CD4-positive, alpha-beta T cell treated with Interleukin-4 for 1 hour (primary cell): Measurements from ENCODE around the gene PLCH1.

Source experiments
- DNase-seq, 2 donors: peaks; one replicate each; pipeline ENCODE4 v3.0.0-alpha.2; 2020 to 2022

Gene PLCH1

DNA sequence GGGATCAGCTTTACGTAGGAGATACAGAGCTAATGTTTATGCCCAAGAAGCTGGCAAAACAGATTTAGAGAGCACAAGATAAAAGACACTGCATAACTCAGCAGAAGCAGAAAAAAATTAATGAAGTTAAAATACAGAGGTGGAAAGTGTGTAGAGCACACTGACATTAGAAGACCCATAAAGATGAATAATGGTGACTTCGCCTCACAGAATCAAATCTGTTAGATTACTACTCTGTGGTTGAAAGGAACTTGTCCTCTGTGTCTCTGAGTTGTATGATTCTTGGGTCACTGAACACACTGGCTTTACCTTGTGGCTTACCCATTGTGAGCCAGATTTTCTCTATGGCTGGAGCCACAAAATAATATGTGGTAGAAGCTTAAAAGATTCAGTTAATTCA is 224.4 kb downstream of the PLCH1 start:
- no peak for DNase-seq

DNA sequence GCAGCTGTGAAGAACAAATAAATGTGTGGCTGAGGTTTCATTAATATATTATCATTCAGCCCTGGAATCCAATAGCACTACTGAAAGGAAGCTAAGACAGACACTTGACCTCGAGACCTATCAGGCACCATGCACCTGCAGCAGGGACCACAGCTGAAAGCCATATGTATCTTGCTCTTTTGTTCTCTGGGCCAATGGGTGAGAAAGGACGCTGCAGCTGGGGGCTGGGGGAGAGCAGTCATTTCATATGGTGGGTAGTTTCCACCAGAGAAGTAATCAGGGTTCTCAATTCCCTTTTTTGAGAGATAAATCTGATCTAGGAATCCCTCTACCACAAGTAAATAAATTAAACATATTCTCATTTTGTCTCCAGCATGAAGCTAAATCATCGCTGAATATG is 225.8 kb downstream of the PLCH1 start:
- DNase-seq: no peak

DNA sequence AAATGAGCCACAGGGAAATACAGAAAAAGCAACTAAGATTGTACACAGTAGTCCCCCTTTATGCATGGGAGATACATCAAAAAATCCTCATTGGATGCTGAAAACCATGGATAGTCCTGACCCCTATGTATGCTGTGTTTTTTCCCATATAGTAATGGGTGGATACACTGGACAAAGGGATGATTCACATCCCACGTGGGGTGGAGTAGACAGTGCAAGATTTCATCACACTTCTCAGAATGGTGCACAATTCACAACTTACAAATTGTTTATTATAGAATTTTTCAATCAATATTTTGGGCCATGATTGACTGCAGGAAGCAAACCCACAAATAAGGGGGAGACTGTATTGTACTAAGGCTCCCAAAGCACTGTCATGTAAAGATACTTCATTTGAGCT is 227.0 kb downstream of the PLCH1 start:
- DNase-seq: no peak

DNA sequence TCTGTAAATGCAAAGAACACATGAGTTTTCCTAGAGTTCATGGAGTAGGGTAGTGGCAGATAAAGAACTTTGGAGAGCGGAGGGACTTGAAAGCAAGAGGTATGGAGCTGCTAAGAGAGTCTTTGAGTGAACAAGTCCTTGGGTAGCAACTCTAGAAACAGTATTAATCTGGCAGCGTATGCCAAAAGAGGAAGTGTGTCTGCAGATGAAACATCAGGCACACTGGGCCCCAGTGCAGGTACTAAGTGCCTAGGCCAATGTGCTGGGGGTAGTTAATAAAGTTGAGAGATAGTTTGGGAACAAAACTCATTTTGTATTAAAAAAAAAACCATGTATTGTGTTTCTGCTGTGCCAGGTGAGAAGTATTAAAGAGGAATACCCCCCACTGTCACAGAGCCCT is 228.4 kb downstream of the PLCH1 start:
- DNase-seq: no peak

DNA sequence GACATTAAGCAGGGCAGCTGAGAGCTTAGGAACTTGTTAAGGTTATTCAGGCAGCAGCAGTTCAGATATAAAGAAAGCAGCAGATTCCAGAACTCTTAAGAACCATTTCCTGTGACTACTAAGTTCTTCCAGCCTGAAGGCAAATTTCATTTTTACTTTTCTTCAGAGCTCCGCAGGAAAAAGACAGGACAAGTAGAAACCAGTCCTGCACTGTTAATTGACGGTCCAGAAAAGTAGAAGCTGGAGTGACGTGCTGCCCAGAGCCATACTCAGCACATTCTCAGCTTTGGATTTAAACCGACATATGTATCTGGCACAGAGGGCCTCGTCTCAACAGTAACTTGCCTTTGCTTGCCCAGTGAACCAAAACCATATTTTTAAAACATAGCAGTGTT is 232.0 kb downstream of the PLCH1 start:
- no peak for DNase-seq

DNA sequence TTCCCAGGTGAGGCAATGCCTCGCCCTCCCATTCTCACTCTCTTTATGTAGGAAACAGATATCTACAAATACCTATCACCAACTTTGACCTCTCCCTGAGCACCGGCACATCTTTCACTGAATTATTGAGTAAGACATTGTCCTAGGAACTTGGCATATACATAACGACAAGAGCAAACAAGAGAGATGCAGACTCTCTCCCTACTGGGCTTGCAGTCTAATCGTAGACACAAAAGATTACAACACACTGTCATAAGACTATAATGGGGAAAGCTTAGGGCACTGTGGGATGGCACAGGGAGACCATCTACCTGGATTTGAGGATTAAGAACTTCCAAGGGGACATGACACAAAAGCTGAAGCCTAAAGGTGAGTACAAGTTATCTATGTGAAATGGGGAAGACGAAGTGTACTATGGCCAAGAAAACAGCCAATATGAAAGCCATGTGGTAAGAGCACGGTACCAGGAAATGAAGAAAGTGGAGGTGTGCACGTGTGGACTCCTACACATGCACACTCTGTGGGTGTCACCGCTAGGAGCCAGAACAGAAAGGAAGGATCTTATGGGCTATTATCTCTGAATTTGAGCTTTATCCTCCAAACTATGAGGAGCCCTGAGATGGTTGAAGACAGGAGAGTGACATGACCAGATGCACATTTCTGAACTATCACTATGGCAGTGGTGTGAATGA is 232.6 kb downstream of the PLCH1 start:
- DNase-seq: no peak

DNA sequence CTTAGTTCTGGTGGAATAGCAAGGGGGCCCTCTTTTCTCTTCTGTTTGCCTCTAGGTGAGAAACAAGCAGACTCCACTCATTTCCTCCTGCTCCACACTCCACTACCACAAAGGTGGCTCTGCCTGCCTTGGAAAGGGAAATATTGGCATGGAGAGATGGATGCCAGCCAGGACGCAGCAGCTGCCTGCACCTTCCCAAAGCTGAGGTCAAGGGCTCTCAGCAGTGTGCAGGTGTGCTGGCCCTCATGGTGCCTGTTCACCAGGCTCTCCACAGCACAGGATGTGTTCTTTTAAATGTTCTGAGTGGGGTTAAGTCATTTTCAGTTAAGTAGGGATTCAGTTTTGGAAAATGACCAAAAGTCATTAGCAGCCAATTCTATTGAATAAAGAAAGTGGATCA is 240.2 kb downstream of the PLCH1 start:
- DNase-seq: no peak

DNA sequence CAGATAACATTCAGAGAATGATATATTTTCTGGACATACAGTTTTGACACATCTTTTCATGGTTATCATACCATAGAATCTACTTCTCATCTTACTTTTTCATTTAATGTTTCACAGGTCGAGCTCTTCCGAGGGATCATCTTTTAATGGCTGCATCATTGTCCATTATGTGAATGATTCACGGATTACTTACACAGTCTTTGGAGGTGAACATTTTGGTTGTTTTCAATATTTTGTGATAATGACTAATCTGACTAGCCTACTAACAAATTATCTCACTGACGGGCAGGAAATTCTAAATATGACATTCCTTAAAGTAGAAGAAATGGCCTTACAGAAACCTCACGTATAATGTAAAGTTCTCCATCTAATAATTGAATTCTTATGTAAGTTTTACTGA is 242.2 kb downstream of the PLCH1 start:
- DNase-seq: no peak

DNA sequence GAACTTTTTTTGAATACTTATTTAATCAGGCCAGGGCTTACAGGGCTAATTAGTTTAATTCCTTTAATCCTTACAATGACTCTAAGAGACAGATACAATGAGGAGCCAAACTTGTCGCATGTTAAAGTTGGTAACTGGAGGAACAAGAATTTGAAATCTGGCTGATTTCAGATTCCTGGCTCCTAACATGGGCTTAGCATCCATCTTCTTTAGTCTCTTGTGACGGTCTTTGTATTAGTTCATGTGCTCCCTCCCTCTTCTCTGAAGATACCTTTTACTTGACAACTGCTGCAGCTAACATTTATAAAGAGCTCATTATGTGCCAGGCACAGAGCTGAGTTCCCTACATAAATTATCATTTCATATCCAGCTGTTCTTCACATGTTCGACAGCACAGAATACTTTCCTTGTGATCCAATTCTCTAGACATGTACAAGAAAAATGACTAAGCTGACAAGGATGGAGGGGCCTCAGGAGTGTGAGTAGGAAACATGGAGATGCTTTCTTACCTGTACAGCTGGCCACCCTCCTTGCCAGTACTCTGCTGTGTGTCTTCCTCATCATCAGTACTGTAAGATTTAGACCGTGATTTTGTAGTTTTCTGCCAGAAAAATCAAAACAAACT is 244.6 kb downstream of the PLCH1 start:
- no peak for DNase-seq

DNA sequence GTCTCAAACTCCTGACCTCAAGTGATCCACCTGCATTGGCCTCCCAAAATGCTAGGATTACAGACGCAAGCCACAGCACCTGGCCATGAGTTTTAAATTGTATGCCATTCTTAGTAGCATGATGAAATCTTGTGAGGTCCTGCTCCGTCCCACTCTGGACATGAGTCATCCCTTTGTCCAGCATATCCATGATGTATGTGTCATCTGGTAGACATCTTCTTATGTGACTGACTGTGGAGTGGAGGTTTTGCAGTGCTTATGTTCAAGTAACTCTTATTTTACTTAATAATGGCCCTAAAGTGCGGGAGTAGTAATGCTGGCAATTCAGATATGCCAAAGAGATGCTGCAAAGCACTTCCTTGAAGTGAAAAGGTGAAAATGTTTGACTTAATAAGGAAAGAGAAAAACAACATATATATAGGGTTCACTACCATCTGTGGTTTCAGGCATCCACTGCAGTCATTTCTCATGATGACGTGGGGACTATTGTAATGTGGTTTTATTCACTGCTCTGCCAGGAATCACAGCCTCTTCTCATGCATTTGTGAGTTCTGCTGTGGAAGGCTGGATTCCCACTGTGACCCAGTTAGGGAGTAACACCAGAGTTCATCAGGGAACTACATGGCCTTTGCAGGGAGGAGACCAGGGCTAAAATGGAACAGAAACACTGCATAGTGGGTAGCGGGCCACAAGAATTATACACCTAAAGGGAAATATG is 246.8 kb downstream of the PLCH1 start:
- no peak for DNase-seq

DNA sequence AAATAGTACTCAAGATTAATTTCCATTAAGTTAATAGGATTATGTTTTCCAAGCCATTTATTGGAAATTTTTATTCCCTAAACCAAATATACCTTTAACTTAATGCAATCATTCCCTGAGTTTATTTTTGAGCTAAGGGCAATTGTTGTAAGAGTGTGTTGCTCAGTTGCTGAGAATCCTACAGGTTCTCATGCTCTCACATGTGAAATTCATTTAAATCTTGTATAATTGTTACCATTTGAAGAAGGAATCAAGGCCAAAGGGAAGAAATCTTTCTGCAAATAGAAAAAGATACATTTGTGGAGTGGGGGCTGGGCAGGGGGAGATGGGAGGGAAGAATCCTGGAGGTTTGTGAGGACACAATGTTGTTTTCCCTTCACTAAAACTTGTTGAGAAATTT is 248.7 kb downstream of the PLCH1 start:
- DNase-seq: no peak

DNA sequence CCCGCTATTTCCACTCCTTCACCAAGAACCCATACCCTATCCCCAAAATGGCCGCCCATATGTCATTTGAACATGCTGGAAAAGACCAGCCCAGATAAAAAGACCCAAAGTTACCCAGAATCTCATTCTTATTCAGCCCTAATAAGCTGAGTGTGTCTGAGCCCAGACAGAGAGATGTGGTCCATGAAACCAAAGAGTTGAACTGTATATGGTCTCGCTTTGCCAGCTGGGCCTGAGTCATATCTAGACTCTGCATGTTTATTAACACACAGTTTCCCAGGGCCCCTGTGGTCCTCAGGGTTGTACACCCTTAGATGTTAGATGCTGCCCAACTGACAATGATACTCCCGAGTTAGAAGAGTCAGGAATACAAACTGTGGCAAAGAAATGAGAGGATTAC is 249.5 kb downstream of the PLCH1 start:
- no peak for DNase-seq

DNA sequence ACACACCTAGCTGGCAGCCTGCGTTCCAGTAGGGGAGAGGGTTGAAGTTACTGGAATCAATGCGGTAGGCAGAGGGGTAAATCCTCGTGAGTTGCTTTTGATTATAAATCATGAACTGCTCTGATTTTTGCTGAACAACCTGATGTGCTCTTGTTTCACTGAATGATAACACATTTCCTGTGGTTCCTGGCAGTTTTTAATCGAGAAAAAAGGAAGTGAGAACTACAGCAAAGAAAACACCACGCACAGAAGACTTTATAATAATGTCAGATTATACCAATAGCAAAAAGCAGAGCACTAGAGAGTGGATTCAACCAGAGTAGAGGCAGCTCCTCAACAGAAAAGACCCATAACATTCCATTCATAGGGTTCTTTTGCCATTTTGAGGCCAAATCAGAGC is 250.5 kb downstream of the PLCH1 start:
- DNase-seq: no peak

DNA sequence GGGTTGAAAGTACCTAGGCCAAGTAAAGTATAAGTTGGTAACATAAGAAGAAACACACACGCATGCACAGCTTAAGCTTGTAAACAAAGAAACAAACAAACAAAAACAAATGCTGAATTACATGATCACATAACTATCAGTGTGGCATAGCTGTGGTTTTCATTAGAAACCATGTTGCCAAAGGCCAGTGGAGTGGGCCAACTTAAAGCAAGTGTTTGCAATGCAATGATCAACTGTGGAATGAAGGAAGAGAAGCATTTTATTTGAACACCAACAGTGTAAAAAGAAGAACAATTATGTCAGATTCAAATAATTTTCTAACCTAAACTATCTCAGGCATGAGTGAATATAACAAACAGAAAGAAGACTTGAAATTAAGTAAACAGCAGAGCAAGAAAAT is 252.0 kb downstream of the PLCH1 start:
- no peak for DNase-seq

DNA sequence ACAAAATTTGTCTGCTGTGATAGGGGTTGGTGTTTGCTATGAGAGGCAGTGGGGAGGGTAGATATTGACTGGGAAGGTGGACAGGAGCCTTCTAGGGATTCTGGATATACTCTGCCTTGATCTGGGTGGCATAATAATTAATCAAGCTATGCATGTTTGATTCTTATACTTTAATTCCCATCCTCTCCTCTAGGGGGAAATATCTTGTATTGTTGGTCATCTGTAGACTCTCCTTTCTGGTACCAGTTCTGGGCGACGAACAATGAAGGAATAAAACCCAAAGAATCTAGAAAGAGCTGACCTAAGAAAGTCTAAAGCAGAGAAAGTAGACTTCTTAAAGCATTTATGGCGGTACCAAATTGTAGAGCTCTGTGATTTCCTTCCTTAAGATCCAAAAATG is 253.2 kb downstream of the PLCH1 start:
- no peak for DNase-seq

DNA sequence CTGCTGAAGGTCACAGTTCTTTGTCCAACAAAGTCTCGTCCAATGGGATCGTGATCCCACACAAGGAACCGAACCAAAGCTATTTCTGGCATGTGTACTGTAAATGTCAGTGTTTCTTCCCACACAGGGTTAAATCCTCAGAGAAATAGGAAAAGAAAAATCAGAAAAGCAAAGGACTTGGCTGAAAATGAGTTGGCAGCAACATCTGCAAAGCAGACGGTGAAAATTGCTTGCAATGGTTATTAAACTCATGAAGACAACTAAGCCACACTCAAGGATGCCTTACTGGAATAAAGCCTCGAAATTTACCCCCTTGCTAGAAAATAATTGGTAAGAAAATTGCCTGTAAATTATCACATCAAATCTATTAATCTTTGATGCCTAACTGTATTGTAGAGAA is 256.2 kb downstream of the PLCH1 start:
- DNase-seq: no peak

DNA sequence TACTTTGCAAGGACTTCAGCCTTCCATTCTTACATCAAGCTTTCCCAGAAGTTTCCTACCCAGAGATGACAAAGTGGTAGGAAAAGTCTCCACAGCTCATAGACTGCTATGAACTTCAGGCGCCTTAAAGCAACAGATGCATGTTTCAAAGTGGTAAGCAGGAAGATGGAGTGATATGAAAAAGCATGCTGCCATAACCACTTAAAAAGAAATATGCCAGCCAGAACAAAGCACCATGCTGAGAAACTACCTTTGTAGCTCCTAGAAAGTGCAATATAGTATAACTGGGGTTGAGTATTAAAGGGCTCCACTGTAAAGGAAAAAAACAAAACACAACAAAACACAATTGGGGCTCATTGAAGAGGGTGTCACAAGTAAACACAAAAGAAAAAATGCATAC is 259.0 kb downstream of the PLCH1 start:
- DNase-seq: no peak

DNA sequence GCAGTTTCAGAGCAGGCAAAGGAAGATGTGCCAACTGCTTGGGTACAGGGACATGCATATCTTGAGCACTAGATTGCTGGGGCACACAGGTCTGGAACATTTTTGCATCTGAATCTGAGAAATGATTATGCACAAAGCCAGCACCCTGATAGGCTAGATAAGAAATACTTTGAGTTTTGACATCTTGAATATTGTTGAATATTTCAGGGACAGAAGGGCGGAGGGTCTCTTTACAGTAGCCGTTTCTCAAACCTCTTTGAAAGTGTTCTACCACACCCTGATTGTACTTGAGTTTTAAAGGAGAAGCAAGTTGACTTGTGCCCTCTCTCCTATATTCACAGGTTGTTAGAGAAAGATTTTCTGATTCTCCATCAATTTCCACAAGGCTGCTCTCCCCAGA is 263.3 kb downstream of the PLCH1 start:
- no peak for DNase-seq

DNA sequence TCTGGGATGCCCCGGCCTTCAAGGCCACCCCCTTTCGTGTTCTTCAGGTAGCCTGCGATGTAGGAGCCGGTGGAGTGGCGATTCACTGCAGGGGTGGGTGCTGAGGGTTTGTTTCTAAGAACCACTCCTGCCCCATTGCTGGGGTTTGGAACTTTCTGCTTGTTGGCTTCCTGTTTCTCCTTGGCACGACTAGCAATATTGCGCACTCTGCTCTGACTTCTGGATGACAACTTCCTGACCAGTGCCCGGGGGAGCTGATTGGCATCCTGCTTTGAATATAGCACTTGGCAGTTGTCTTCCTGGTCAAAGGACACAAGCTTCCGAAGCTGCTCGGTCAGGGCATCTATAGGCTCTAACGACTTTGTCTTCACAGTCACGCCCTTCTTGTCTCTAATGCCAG is 263.8 kb downstream of the PLCH1 start:
- DNase-seq: no peak

DNA sequence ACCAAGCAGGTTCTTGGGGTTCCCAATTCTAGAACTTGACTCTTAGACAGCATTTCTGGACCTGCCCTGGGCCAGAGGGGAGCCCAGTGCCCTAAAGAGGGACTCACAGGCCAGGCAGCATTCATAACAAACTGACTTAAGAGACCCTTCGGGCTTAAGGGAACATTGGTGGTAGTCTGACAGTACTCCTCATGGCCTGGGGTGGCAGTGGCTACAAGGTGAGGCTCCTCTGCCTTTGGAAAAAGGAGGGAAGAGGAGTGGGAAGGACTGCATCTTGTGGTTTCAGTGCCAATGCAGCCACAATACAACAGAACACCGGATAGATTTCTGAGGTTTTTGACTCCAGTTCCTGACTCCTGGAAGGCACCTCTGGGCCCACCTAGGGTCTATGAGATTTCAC is 279.2 kb downstream of the PLCH1 start:
- DNase-seq: no peak

DNA sequence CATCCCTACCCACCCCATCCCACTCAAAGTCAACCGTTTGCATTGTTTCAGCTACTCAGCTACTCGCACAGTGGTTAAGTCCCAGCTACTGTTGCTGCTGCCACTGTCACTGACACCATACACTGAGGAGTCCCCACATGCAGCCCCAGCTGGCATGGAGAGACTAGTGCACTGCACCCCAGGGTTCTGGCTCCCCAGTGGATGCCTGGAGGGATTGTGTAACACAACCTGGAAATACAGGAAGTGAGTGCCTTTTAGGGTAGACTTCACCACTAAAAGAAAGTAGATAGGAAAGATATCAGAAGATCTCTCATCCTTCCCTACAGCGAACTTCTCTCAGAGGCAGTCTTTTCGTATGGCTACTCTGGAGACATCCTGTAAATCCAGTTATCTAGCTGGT is 282.2 kb downstream of the PLCH1 start:
- DNase-seq: no peak

DNA sequence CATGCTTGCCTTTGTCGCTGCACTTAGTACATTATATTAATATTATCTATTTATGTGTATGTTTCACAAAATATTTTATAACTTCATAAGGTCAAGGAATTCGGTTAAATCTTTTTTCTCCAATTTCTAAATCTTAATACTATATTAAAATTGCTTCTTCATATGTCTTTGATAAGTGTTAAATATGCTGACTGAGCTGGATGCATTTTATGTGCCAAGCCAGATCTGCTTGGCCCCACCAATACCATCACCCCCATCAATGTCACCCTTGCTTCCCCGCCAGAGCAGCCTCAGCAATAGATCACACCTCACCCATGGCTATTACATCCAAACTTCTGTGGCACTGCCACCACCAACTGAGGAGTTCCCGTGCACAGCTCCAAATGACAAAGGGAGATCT is 287.3 kb downstream of the PLCH1 start:
- no peak for DNase-seq

DNA sequence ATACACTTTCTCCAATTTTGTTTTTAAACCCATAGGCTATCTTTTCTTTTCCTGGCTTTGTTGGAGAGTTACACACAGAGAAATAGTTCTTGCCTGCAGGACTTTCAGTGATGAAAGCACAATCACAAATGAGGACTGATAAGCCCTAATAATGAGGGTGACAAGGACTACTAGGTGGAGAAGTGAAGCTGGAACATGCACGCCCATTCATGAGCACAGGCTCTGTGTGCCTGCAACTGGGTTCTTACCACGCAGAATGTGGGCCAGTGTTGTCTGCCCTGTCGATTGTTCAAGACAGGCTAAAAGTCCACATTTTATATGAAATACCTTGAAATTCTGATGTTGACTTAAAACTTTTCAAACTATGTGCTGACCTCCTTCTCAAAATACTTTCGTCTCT is 289.1 kb downstream of the PLCH1 start:
- DNase-seq: no peak

DNA sequence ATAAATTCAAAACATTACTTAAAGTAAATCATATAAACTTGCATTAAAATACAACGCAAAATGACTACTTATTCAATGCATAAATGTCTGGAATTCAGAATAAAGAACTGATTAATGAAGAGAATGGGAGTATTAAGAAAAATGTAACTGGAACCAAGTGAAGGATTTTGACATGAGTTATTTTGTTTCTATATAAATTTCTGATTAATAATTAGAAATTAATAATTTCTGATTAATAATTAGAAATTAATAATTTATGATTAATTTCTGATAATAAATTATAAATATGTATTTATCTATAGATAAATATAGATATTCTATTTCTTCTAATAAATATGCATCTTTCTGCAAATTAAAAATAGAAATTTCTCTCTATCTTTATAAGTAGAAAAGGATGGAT is 291.4 kb downstream of the PLCH1 start:
- no peak for DNase-seq
